Daoy (cell line): Measurements from ENCODE around the gene USP31. TPM values are rescaled to one million over a fixed set of nuclear protein-coding genes. Genes with fewer than 3 reads are reported as not detected.
"Not testable (repeated sequence)": the region's sequence is repeated elsewhere in the genome, so short reads cannot be mapped to it uniquely, and the experiment has no call there.

Experiments
- DNase-seq: peaks from one replicate; pipeline ENCODE4 v3.0.0-alpha.2; 2015; ENCODE audit warnings: low read depth
- total RNA-seq: library from RNA; depleted of rRNA; stranded (reverse); fragments of >200 nt; shearing (Covaris generic); gene quantifications from 2 replicates; pipeline ENCODE4 v1.2.3, GENCODE V29; 2014

Gene USP31
- total RNA-seq, 1 experiment from 2014 or later: 3.2 TPM

DNA sequence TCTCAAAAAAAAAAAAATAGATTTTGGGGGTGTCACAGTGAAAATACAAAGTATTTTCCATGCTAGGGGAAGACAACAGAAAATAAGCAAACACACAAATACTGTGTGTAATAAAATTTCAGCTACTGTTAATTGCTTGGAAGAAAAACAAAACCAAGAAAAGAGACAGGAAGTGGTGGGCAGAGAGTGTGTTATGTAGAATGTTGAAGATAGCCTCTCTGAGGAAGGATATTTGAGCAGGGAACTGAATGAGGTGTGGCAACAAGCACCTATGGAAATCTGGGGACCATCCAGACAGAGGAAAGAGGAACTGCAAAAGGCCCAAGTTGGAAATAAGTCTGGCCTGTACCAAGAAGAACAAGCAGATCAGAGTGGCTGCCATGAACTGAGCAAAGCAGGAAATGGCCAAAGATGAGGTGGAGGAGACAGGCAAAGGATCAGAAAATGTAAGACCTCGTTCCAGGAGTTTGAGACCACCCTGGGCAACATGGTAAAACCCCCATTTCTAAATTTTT lies 7.8 kb upstream of the USP31 start:
- DNase-seq: no peak

DNA sequence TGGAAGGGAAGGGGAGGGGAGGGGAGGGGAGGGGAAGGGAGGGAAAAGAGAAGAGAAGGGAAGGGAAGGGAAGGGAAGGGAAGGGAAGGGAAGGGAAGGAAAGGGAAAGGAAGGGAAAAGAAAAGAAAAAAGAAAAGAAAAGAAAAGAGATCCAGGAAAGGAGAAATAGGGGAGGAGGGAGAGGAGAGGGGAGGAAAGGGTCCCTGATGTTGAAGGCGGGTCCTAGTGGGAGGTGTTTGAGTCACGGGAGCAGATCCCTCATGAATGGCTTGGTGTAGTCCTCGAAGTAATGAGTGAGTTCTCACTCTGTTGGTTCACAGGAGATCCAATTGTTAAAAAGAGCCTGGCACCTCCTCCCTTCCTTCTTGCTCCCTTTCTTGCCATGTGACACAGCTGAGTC lies 6.9 kb upstream of the USP31 start:
- DNase-seq: no peak

DNA sequence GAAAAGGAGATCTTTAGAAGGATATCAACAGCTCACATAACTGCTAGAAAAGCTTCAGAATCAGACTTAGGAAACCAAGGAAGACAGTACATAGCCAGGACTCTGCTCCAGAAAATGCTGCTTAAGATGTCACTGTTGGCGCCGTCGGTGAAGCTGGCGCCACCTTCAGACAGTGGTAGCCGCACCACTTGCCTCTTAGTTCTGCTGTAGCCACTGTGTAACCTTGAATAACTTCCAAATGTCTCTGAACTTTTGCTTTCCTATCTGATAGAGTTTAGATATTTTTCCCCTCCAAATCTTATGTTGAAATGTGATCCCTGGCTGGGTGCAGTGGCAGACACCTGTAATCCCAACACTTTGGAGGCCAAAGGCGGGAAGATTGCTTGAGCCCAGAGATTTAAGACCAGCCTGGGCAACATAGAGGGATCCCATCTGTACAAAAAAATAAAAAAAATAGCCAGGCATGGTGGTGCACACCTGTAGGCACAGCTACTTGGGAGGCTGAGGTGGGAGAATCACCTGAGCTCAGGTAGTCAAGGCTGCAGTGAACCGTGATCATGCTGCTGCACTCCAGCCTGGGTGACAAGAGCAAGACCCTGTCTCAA lies 6.3 kb upstream of the USP31 start:
- DNase-seq: no peak

DNA sequence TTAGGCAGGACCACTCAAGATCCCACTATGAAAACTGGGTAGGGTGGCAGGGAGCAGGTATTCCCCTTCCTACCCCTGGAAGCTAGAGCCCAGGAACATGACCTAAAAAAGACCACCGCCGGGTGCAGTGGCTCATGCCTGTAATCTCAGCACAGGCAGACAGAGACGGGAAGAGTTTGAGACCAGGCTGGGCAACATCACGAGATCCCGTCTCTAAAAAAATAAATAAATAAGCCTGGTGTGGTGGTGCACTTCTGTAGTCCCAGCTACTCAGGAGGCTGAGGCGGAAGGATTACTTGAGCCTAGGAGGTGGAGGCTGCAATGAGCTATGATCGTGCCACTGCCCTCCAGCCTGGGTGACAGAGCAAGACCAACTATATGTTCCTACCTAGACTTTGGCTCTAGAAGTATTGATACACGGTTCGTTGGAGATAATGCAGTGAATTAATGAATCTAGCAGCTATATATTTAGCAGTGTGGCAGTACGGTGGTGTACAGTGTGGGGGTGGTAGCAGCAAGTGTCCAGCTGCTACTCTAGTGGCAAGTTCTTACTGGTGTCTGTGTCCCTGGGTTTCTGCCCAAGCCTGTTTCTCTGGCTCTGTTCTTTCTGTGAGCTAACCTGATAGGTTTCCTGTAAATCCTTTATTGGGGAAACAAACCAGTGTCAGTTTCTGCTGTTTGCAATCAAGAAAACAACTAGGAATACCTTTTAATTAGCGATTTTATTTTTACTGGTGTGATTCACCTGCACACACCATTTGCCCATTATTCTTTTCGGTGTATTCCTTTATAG lies 3.3 kb upstream of the USP31 start:
- DNase-seq: no peak

DNA sequence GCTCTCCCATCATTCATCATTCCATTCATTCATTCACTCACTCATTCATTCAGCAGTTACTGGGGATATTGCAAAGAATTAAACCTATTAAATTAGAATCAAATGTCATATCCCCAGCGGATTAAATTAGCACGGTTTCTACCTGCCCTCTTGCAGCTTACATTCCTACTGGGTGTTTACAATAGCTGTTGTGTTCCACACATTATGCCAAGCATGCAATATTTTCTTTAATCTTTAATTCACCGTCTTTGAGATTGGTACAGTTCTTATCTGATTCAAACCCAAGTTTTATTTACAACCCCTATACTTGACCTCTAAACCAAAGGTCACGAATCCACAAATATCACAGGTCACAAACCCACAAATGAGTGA lies 727 bp upstream of the USP31 start:
- DNase-seq: no peak

DNA sequence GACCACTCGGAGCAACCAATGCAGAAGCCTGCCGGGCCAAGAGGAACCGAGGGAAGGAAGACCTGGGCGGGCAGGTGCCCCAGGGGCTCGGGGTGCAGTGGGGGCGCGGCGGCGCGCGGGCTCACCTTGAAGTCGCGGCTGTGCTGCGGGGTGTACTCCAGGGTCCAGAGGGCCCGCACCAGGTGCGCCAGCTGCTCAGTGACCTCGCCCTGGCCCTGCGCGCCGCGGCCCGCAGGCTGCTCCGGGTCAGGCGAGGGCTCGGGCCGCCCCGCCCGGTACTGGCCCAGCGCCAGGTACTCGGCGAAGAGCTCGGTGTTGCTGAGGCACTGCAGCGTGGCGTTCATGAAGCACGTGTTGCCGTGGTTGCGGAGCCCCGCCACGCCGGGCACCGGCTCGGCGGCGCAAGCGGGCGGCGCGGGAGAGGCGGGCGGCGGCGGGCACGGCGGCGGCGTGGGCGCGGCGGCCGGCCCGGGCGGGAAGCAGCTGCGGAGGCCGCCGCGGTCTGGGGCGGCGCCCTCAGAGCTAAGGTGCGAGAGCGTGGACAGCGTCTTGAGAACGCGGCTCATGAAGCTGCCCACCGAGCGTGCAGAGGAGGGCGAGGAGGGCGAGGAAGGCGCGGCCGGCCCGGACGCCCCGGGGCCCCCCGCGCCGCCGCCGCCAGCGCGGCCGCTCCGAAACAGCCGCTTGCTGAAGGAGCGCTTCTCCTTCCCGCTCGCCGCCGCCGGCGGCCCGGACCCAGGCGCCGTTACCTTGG lies 562 bp downstream of the USP31 start:
- DNase-seq: peak; percentile 60

DNA sequence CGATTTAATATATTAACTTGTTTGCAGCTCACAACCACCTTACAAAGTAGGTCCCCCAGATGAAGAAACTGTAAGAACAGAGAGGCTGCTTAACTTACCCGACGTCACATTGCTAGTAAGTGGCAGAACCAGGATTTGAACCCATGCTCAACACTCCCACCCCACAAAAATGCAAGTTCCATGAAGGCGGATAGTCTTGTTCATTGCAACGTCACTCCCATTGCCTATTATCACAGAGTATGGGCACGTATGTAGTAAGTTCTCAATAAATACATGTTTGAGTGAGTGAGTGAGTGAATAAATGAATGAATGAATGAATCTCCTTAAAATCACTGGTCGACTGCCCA lies 1.1 kb downstream of the USP31 start:
- no peak for DNase-seq

DNA sequence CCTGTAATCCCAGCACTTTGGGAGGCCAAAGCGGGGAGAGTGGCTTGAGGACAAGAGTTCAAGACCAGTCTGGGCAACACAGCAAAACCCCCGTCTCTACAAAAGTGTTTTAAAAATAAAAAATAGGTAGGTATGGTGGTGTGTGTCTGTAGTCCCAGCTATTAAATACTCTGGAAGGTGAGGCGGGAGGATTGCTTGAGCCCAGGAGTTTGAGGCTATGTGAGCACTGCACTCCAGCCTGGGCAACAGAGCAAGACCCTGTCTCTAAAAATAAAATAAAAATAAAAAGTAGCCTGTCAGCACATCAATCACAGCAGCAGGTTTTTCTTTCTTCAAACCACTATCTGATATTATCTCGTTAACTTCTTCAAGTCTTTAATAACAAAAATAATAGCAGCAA lies 1.6 kb downstream of the USP31 start:
- no peak for DNase-seq

DNA sequence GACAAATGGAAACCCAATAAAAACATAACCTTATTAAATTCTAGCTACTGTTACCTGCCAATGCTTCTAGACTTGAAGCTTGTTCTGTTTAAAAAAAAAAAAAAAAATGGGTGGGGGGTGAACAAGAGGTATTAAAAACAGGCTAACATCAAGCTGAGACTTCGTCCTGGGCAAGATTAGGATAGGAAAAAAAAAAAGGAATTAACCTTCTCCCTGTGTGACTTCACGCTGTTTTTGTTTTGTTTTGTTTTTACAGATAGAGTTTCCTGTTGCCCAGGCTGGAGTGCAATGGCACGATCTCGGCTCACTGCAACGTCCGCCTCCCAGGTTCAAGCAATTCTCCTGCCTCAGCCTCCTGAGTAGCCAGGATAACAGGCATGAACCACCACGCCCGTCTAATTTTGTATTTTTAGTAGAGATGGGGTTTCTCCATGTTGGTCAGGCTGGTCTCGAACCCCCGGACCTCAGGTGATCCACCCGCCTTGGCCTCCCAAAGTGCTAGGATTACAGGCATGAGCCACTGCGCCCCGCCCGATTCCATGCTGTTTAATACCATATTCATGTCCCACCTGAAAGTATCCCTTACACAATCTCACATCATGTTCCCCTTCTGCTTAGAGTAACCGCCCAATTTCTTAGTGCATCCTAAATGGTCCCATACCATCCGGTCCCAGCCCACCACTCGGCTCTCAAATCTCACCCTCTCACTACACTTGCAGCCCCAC lies 2.2 kb downstream of the USP31 start:
- DNase-seq: no peak

DNA sequence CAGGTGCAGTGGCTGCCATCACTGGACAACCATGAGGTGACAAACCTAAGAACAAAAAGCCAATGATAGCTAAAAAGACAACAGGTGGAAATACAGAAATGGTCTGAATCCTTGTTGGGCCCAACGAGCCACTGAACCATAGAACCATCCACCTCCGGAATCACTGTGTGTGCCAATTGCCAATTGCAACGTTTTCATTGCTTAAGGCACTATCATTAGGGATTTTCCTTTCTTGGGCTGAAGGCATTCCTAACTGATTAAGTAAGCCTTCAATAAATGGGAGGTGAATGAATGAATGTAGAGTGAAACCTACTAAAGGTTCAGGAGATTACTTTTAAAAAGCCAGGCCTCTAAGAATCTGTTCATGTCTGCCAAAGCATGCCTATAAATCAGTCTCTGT lies 3.6 kb downstream of the USP31 start:
- DNase-seq: peak; percentile 72

DNA sequence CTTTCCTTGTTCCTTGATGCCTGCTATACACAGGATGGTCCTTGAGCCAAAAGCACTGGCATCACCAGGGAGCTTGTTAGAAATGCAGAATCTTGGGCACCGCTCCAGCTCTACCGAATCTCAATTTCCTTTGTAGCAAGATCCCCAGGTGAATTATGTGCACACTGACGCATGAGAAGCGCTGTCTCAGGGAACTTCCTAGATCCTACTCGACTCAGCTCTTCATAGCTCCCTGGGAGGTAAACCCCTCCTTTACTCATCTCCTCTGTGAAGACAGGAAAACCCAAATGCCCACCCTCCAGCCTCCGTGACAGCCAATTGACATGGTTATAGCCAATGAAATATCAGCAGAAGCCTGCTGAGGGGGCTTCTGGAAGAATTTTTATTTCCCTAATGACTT lies 4.1 kb downstream of the USP31 start:
- DNase-seq: peak; percentile 75

DNA sequence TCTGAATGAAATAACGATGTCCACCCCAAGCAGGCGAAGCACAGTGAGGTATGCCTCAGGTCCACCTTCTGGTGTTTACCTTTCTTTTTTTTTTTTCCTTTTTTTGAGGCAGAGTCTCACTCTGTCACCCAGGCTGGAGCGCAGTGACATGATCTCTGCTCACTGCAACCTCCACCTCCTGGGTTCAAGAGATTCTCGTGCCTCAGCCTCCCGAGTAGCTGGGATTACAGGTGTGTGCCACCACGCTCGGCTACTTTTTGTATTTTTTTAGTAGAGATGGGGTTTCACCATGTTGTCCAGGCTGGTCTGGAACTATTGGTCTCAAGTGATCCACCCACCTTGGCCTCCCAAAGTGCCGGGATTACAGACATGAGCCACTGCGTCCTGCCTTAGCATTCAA lies 4.9 kb downstream of the USP31 start:
- DNase-seq: not testable (repeated sequence)

DNA sequence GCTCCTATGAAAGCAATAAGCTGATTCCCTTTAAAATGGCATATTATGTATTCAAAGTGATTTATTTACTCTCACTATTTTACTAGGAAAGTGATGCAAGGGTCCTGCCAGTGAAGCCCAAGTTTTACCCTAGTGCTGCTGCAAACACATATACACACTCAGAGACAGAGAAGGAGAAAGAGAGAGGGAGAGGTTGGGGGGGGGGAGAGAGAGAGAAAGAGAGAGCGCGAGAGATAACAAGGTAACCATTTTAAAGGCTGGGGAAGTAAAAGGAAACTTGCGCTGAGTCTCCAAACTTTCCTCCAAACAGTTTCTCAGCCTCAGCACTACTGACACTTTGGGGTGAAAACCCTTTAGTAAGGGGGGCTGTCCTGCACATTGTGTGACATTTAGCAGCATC lies 5.9 kb downstream of the USP31 start:
- DNase-seq: no peak

DNA sequence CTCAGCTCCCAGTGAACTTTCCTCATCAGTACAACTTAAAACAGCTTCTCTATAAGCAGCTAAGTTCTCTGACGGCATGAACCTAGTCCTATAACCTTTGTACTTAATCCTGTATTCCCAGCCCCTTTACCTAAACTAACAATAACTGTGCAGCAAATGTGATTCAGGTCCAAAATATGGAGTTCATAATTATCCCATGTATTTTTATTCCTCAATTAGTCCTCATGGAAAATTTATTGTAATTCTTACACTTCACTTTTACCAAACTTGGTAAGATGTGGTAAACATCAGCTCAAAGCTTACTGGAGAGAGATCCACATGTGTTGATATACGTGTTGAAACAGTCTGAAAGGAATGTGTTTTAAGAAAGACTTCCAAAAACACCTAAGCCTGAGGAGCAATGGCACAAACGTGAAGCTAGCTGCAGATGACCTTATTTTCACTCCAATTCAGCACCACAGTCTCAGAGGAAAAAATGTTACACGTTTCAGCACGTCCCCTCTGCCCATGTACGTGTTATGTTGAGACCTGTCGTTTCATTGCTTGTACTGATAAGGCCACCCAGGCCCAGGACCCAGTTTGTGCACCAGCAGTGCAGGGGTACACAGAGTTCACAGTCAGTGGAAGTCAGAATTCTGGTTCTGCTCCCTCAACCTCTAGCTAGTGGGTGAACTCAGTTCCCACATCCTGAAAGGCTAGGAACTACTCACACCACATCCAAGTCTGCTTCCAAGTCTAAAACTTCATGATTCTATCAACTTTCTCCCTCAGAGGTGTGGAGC lies 7.1 kb downstream of the USP31 start:
- no peak for DNase-seq

DNA sequence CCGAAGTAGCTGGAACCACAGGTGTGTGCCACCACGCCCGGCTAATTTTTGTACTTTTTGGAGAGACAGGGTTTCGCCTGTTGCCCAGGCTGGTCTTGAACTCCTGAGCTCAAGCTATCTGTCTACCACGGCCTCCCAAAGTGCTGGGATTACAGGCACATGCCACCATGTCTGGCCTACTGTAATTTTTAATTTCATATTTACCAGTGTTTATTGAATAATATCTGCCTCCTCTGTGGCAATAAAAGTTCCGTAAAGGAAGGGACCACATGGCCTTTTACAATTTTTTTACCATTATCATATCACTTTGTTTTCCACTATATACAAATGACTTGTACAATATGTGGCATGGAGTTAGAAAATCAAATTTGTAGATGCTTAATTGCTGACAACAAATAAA lies 7.8 kb downstream of the USP31 start:
- DNase-seq: no peak

DNA sequence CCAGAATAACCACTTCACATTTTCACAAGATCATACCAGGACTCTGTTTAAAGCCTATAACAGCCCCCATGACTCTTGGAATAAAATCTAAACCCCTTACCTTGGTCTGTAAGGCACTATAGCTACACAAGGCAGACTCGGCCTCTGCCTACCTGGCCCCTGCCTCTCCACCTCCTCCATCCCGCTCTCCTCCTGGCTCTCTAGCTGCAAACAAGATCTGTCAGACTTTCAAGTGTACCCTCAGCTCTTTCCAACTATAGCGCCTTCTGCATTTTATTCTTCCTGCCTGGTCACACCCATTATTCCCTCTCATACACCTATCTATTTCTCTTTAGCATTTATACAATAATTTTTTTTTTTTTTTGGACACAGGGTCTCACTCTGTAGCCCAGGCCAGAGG lies 8.2 kb downstream of the USP31 start:
- DNase-seq: no peak

DNA sequence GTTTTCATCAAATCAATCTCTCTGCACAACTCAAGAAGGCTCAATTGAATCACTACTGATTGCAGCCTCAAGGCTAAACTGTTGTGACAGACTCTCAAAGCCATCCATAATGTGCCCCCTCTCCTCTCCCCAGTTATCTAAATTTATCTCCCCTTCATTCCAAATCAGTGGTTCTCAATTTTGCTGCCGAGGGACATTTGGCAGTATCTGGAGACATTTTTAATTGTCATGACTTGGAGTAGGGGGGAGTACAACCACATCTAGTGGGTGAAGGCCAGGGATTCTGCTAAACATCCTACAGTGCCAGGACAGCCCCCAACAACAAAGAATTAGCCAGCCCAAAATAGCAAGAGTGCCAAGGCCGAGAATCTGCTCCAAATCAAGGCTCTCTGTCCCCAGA lies 9.1 kb downstream of the USP31 start:
- DNase-seq: no peak

DNA sequence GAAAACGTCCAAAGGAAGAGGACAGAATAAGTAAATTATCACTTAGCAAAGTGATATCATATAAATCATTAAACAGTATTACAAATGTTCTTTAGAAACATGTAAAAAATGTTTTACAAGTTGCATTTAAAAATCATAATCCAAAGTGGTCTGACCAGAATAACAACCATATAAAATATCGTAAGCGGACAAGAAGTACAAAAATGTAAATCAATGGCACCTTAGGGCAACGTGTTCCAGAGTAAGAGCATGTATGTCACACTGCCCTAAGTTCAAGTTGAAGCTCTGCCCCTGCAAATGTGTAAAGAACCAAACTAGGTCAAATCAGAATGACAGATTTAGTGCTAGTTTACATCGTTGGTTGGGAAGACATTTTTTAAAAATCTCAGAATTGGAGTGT lies 11.4 kb downstream of the USP31 start:
- DNase-seq: no peak

DNA sequence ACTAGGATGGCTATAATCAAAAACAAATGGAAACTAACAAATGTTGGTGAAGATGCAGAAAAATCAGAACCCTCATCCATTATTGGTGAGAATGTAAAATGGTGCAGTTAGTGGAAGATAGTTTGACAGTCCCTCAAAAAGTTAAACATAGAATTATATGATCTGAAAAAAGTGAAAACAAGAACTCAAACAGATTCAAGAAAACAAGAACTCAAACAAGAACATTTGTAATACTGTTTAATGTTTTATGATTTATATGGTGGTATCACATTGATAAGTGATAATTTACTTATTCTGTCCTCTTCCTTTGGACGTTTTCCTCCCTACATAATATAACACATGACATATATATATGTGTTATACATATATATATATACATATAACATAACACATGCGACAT lies 12.0 kb downstream of the USP31 start:
- no peak for DNase-seq

DNA sequence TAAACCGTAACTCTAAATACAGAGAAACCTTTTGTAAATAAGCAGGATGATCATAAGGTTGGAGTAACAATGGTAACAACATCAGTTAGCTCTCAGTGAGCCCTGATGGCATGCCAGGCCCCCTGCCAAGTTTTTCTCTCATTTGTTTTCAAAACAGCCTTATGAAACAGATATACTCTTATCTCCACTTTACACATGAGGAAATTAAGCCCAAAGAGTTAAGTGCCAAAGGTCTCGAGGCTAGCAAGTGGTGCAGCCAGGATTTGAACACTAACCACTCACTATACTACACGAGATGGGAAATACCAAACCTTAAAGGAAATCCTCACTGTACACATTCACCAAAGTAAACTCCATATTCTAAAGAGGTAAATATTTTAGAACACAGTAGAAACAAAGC lies 15.0 kb downstream of the USP31 start:
- peak; percentile 19 for DNase-seq

DNA sequence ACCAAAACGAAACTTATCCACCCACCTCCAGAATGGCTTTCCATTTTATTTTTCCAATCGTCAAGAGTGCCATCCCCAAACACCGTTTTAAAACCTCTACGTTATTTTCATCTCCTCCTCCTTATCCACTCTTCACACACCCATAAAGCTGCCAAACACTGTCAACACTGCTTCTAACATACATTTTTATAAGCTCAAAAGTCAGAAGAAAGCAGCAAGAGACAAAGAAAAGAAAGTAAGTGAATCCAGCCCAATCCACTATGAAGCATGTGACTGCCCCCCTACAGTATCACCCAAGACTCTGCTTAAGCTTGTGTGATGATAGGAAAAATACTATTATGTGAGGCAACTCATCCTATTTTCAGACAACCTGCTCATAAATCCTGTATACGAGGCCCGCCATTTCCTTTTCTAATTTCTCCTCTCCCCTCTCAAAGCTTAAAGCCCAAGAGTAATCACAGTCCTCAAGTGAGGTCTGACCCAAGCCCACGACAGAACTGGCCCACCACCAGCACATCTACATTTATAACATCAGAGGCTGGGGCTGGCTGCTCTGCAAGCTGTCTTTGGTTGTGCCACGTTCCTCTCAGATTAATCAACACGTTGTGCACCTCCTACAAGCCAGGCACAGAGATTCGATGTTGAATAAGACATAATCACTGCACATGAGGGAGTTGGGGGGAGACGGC lies 16.3 kb downstream of the USP31 start:
- DNase-seq: no peak
